AG04450 (cell line): ENCODE data around the gene SHC2. TPM values are rescaled to one million over a fixed set of nuclear protein-coding genes. Genes with fewer than 3 reads are reported as not detected.

Source experiments
- CTCF ChIA-PET: fragments of 300-600, 350-600 bp; formaldehyde crosslinking; extraction: SDS; loops from one replicate; lab custom pipeline; 2022; ENCODE audit warnings: antibody characterized with exemption, inconsistent platforms; lab: Charles Lee
- POLR2A ChIA-PET: fragments of 350-600 bp; formaldehyde crosslinking; extraction: SDS; loops from one replicate; lab custom pipeline; 2021; ENCODE audit warnings: antibody characterized with exemption, inconsistent platforms; lab: Yijun Ruan, JAX
- DNase-seq: peaks from one replicate; pipeline ENCODE4 v3.0.0-alpha.2; 2011; ENCODE audit warnings: low read depth, low spot score
- H3K27ac ChIP-seq: one replicate; pipeline ENCODE4 v1.5.1; 2012; ENCODE audit warnings: low read depth, low read length, control low read depth
- H3K27me3 ChIP-seq: one replicate; pipeline ENCODE4 v1.6.0; 2012; ENCODE audit warnings: low read length; ENCODE audit not compliant: control insufficient read depth, insufficient read depth
- H3K4me3 ChIP-seq: 2 replicates; pipeline ENCODE4 v1.5.1; 2011; ENCODE audit warnings: mild to moderate bottlenecking, low read depth, low read length, control low read depth
- H3K9me3 ChIP-seq: 2 replicates; pipeline ENCODE4 v1.5.1; 2012; ENCODE audit warnings: low read length; ENCODE audit not compliant: control insufficient read depth, insufficient read depth
- polyA plus RNA-seq: library from polyadenylated mRNA; depleted of rRNA; stranded (reverse); fragments of >200 nt; gene quantifications from 2 replicates; pipeline ENCODE4 v1.2.3, GENCODE V29; 2011
- TF ChIP-seq, protein P1 (sequence below): IDR thresholded peaks from 2 replicates; pipeline ENCODE4 v1.5.1; 2011; ENCODE audit warnings: low read depth, low read length, control low read depth, inconsistent platforms

Gene SHC2
- polyA plus RNA-seq, 1 experiment: 1.3 TPM

DNA sequence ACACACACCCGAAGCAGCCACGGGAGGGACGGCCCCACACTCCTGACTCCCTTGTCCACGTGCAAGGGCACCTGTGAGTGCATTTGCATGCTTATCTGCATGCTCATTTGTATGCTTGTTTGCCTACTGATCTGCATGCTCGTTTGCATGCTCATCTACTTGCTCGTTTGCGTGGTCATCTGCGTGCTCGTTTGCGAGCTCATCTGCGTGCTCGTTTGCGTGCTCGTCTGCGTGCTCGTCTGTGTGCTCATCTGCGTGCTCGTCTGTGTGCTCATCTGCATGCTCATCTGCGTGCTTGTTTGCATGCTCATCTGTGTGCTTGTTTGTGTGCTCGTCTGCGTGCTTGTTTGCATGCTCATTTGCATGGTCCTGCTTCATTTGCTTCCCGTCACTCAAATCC, 23.8 kb downstream of the SHC2 start:
- peaks cover 2% of the 10 kb centered on the region for H3K27me3 ChIP-seq
- no peak overlapping the region for H3K4me3 ChIP-seq
- ChIA-PET CTCF (no interaction called here), POLR2A (no interaction called here)
- no peak overlapping the region for H3K27ac ChIP-seq
- DNase-seq: no peak
- TF ChIP-seq, protein P1, sequence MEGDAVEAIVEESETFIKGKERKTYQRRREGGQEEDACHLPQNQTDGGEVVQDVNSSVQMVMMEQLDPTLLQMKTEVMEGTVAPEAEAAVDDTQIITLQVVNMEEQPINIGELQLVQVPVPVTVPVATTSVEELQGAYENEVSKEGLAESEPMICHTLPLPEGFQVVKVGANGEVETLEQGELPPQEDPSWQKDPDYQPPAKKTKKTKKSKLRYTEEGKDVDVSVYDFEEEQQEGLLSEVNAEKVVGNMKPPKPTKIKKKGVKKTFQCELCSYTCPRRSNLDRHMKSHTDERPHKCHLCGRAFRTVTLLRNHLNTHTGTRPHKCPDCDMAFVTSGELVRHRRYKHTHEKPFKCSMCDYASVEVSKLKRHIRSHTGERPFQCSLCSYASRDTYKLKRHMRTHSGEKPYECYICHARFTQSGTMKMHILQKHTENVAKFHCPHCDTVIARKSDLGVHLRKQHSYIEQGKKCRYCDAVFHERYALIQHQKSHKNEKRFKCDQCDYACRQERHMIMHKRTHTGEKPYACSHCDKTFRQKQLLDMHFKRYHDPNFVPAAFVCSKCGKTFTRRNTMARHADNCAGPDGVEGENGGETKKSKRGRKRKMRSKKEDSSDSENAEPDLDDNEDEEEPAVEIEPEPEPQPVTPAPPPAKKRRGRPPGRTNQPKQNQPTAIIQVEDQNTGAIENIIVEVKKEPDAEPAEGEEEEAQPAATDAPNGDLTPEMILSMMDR: no peak
- H3K9me3 ChIP-seq: peaks cover 69% of the 10 kb centered on the region

DNA sequence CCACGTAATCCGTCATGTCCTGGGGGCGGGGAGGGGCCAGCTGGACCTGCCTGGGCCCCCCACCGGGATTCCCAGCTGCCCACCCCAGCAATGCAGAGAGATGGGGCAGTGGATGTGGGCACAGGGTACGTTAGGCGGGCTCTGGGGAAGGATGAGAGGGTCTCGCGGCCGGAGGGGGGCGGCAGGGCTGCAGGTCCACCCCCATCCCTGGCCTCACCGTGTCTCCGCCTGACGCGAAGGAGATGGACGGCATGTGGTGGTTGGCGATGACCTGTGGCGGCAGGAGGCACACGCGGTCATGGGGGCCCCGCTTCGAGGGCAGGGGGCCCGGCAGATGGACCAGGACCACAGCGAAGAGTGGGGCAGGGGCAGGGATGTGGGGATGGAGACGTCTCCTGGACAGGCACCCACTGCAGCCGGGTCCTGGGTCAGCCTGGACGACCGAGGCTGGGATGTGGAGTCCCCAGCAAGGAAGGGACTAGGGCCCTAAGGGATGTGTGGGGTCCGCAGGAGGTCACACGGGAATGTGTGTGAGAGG, 24.4 kb downstream of the SHC2 start:
- peaks cover 65% of the 10 kb centered on the region for H3K9me3 ChIP-seq
- H3K27ac ChIP-seq: no peak overlapping the region
- H3K4me3 ChIP-seq: no peak overlapping the region
- peaks cover 2% of the 10 kb centered on the region for H3K27me3 ChIP-seq
- CTCF ChIA-PET: no interaction called here
- TF ChIP-seq, protein P1: no peak
- POLR2A ChIA-PET: no interaction called here
- DNase-seq: no peak

DNA sequence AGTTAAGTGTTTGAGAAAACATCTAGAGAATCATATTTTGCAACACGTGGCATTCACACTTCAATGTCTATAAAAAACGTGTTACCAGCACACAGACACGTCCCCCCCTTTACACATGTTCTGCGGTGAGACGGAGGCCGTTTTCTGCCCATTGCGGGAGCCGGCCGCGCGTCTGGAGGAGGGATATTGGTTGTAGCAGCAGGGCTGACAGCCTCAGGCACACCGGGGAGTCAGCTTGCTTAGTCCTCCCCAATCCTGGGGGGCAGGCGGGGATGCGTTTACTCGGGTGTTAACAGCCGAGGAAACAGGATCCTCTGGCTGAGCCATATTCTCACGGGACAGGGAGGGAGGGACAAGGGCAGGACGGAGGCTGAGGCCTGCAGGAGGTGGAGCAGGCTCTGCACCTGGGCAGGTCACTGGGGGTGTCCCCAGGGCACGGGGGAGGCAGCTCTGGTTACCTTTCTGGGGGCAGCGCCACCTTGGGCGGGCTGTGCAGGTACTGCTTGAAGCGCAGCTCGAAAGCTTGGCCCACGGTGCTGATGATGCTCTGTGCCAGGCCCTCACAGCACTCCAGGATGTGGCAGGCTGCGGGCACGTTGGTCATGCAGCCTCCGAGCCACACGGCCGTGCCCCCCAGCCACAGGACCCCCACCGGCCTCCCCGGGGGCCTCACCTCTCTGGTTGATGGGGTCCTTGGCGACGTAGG, 25.0 kb downstream of the SHC2 start:
- TF ChIP-seq, protein P1: no peak
- Histone ChIP-seq H3K27me3 (peaks cover 2% of the 10 kb centered on the region), H3K4me3 (no peak overlapping the region), H3K9me3 (peaks cover 64% of the 10 kb centered on the region), H3K27ac (no peak overlapping the region)
- DNase-seq: no peak
- POLR2A ChIA-PET: no interaction called here
- CTCF ChIA-PET: no interaction called here

DNA sequence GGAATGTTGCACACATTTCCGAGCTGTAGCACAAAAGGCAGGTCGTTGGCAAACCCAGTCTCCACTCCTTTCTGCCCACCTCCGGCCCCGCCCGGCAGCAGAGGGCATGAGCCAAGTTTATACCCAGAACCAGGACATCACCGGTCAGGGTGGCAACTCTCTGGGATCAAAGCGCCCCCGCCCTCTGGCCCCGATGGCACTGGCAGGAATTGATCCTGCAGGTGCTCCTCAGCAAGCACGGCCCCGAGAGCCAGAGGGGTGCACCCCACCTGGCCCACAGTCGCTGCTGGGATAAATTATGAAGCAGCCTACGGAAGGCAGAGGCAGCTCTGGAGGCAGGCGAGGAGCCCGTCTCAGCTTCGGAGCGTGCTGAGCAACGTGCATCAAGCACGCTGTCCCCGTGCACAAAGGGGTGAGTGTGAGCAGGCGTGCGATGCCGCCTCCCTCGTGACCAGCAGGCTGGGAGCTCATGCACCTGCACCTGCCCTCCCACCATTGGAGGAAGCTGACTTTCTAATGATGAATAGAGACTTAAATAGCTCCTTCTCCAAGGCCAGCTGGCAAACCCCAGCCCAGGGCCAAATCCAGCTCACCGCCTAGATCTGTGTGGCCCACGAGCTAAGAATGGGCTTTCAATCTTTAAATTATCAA, 25.7 kb downstream of the SHC2 start:
- ChIA-PET POLR2A (no interaction called here), CTCF (no interaction called here)
- TF ChIP-seq, protein P1: no peak
- H3K27ac ChIP-seq: no peak overlapping the region
- H3K4me3 ChIP-seq: no peak overlapping the region
- H3K27me3 ChIP-seq: peaks cover 2% of the 10 kb centered on the region
- DNase-seq: no peak
- H3K9me3 ChIP-seq: peaks cover 63% of the 10 kb centered on the region
